ENCODE measurements around the gene MAVS.
A peak's percentile ranks its signal among the peaks of the same experiment; 100 is the strongest.

Gene MAVS

DNA sequence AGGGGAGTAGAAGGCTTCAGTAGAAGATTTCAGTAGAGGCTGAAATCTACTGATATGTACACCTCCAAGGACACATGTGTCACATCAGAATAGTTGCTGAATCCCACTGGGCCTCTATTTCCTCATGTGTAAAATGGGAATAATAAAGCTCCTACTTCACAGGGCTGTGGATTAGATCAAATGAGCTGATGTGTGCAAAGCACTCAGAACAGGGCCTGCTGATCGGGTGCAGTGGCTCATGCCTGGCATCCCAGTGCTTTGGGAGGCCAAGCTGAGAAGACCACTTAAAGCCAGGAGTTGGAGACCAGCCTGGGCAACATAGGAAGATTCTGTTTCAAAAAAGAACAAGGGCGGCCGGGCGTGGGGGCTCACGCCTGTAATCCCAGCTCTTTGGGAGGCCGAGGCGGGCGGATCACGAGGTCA is 34.4 kb upstream of the MAVS start:
- peak overlapping the region in 10 of 11 experiments; percentile 37 to 66 (median 58); a peak in 14 of 22 replicates for H3K9ac ChIP-seq

DNA sequence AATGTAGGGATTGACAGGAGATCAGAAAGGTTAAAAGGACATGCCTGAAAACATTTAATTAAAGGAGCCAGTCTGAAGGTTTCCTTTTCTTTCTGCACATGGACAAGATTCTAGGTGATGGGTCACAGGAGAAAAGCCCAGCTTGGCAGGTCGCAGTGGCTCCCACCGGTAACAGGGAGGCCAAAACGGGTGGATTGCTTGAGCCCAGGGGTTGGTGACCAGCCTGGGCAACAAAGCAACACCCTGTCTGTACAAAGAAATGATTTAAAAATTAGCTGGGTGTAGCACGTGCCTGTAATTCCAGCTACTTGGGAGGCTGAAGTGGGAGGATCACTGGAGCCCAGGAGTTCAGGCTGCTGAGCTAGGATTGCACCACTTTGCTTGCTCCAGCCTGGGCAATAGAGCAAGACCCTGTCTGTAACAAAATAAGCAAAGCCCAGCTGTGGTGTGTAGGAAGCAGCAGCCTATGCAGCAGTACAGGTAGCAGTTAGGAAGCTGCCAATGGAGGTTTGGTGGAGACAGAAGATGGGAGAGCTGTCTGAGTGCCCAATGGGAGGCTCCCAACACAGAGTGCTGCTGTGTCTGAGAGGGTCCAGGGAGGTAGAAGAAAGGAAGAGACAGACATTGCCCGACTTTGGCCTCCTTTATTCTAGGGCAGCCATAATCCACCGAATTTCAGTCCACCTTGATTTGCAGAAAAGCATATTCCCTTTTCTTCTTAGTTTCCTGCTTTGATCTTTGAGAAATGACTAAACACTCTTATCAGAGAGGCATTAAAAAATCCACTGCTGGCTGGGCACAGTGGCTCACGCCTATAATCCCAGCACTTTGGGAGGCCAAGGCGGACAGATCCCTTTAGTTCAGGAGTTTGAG is 33.4 kb upstream of the MAVS start:
- Histone ChIP-seq H3K9me3 (replicated peaks in 1 of 11) (no peaks in the 10 kb centered on the region), H3K4me3 (no peak overlapping the region), H3K27ac (peak overlapping the region in 1 of 11 experiments; percentile 70; a peak in 2 of 22 replicates), H3K9ac (no peak overlapping the region), H3K36me3 (no peaks in the 10 kb centered on the region), H3K4me2 (peak overlapping the region in 5 of 11 experiments; percentile 32 to 86 (median 77); a peak in 10 of 22 replicates), H4K20me1 (no peaks in the 10 kb centered on the region), H3K4me1 (peaks cover 30 to 62% (median 48%) of the 10 kb centered on the region in 10 experiments), H3K27me3 (no peaks in the 10 kb centered on the region)
- no peak for TF ChIP-seq Cebpa-rat (IDR thresholded peaks at IDR 0.05)

More for the DNA sequence above, 34.4 kb upstream of the MAVS start:
- Histone ChIP-seq H3K27me3 (no peaks in the 10 kb centered on the region), H3K27ac (peak overlapping the region; percentile 24 to 79 (median 68); a peak in 20 of 22 replicates), H3K4me3 (no peak overlapping the region), H4K20me1 (no peaks in the 10 kb centered on the region), H3K9me3 (replicated peaks in 1 of 11) (no peaks in the 10 kb centered on the region), H3K4me1 (peaks cover 34 to 64% (median 51%) of the 10 kb centered on the region in 10 experiments), H3K4me2 (peak overlapping the region; percentile 56 to 86 (median 73)), H3K36me3 (no peaks in the 10 kb centered on the region)
- no peak for TF ChIP-seq Cebpa-rat (IDR thresholded peaks at IDR 0.05)

GRCh38 chr20:3813848-3814581 is 32.6 kb upstream of the MAVS start:
- Histone ChIP-seq H3K9ac (no peak overlapping the region), H4K20me1 (no peaks in the 10 kb centered on the region), H3K36me3 (no peaks in the 10 kb centered on the region), H3K4me3 (no peak overlapping the region), H3K4me2 (peak overlapping the region in 3 of 11 experiments; percentile 32 to 86 (median 77); a peak in 3 of 22 replicates), H3K27me3 (no peaks in the 10 kb centered on the region), H3K4me1 (peaks cover 36 to 62% (median 54%) of the 10 kb centered on the region in 10 experiments), H3K27ac (no peak overlapping the region), H3K9me3 (replicated peaks in 1 of 11) (no peaks in the 10 kb centered on the region)
- no peak for TF ChIP-seq Cebpa-rat (IDR thresholded peaks at IDR 0.05)

DNA sequence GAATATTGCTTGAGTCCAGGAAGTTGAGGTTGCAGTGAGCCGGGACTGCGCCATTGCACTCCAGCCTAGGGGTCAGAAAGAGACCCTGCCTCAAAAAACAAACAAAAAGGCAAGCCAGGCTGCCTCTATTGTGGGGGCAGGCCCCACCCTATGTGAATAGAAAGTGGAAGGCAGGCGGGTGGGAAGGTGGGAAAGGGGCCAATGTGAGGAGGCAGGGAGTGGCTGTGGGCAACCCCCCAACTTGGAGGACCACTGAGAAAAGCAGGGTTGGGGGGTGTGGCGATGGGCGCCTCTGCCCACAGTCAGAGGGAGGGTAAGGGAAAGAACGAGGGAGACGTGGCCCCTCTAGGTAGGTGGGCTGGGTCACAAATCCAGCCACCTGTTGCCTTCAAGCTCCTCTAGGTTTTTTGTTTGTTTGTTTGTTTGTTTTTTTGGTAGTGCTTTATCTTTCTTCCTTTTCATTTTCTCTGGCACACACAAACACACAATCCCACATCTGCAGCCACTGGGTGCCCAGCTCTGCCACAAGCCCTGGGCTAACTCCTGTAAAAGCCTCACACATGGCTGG is 31.6 kb upstream of the MAVS start:
- no peak for TF ChIP-seq Cebpa-rat (IDR thresholded peaks at IDR 0.05)
- no peaks in the 10 kb centered on the region for H4K20me1 ChIP-seq
- H3K9ac ChIP-seq: no peak overlapping the region
- H3K27me3 ChIP-seq: no peaks in the 10 kb centered on the region
- H3K4me2 ChIP-seq: no peak overlapping the region
- no peak overlapping the region for H3K4me3 ChIP-seq
- H3K4me1 ChIP-seq: peaks cover 45 to 66% (median 62%) of the 10 kb centered on the region in 10 experiments
- H3K27ac ChIP-seq: no peak overlapping the region
- H3K9me3 ChIP-seq (replicated peaks in 1 of 11): no peaks in the 10 kb centered on the region
- H3K36me3 ChIP-seq: no peaks in the 10 kb centered on the region

- Histone ChIP-seq H3K36me3 (no peaks in the 10 kb centered on the region), H3K4me2 (peak overlapping the region in 7 of 11 experiments; percentile 4 to 48 (median 28); a peak in 8 of 22 replicates), H3K4me3 (no peak overlapping the region), H4K20me1 (no peaks in the 10 kb centered on the region), H3K9ac (peak overlapping the region in 1 of 11 experiments; percentile 44; a peak in 1 of 22 replicates), H3K27ac (no peak overlapping the region), H3K4me1 (peaks cover 45 to 62% (median 56%) of the 10 kb centered on the region in 10 experiments), H3K27me3 (no peaks in the 10 kb centered on the region), H3K9me3 (replicated peaks in 1 of 11) (no peaks in the 10 kb centered on the region)
- TF ChIP-seq Cebpa-rat (IDR thresholded peaks at IDR 0.05): no peak
Observed at GRCh38 chr20:3815703-3816315, 30.8 kb upstream of the MAVS start.

DNA sequence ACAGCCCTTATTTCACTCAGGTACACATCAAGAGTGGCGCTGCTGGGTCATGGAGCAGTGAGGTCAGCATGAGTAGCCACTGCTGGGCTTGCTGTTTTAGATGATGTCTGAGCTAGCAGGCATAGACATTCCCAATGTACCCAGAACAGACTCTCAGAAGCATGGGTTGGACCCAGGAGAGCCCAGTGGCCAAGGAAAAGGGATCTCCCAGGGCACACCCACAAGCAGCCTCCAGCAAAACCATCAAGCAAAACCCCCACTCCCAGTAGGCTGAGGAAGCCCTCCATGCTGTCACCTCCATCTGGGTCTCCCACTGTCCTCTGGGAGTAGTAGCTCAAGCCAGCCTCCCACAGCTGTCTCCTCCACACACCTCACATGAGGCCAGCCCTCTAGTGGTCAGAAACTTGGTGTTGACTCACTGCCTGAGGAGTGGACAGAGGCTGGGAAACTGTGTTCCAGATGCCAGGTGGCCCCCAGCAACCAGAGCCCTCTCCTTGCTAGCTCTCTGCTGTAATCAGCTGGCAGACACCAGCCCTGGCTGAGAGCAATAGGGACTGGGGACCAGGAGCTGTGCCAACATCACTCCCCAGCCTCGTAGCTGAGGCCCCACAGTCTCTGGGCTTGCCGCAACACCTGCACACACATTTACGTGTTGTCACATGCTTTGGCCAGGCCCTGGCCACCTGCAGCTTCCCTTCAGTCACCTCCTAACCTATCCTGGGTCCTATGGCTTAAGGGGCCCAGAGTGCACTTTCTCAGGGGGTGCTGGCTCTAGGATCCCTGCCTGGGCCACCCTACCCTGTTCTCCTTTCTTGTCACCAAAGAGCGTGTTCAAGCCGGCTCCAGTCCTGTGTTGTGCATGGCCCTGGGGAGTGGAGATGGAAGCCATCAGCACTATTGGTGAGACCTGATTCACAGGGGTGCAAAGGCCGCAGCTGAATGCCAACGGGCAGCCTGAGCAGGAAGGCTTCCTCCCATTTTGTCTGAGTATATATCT is 28.2 kb upstream of the MAVS start:
- no peaks in the 10 kb centered on the region for H4K20me1 ChIP-seq
- no peak overlapping the region for H3K4me3 ChIP-seq
- TF ChIP-seq Cebpa-rat (IDR thresholded peaks at IDR 0.05): no peak
- H3K4me1 ChIP-seq: peaks cover 38 to 59% (median 42%) of the 10 kb centered on the region in 10 experiments
- no peaks in the 10 kb centered on the region for H3K9me3 ChIP-seq (replicated peaks in 1 of 11)
- H3K9ac ChIP-seq: peak overlapping the region in 5 of 11 experiments; percentile 19 to 94 (median 25); a peak in 4 of 22 replicates
- H3K27ac ChIP-seq: peak overlapping the region in 5 of 11 experiments; percentile 39 to 97 (median 54); a peak in 11 of 22 replicates
- H3K27me3 ChIP-seq: no peaks in the 10 kb centered on the region
- H3K4me2 ChIP-seq: peak overlapping the region; percentile 2 to 91 (median 48); a peak in 21 of 22 replicates
- peaks cover 9 to 17% (median 16%) of the 10 kb centered on the region in 11 experiments; a peak in 21 of 22 replicates for H3K36me3 ChIP-seq

GRCh38 chr20:3819411-3820047 is 27.1 kb upstream of the MAVS start:
- H4K20me1 ChIP-seq: no peaks in the 10 kb centered on the region
- H3K9me3 ChIP-seq (replicated peaks in 1 of 11): no peaks in the 10 kb centered on the region
- peaks cover 32 to 59% (median 44%) of the 10 kb centered on the region in 10 experiments for H3K4me1 ChIP-seq
- TF ChIP-seq Cebpa-rat (IDR thresholded peaks at IDR 0.05): no peak
- no peaks in the 10 kb centered on the region for H3K27me3 ChIP-seq
- H3K4me2 ChIP-seq: peak overlapping the region; percentile 78 to 95 (median 87)
- H3K36me3 ChIP-seq: peaks cover 20 to 28% (median 27%) of the 10 kb centered on the region in 11 experiments
- peak overlapping the region; percentile 65 to 83 (median 71) for H3K4me3 ChIP-seq
- H3K27ac ChIP-seq: peak overlapping the region; percentile 95 to 99 (median 97)
- peak overlapping the region; percentile 94 to 98 (median 96) for H3K9ac ChIP-seq

Data from BLaER1 treated with 17β-estradiol and CSF1 and Interleukin-3, amounts not matched to agents 10 nM and 100 nM (cell line).